T-helper 22 cell (primary cell): ENCODE data around the gene COL1A2.

ENCODE experiments used
- DNase-seq: peaks from one replicate; pipeline ENCODE4 v3.0.0-alpha.2; 2020; ENCODE audit warnings: low read depth

The COL1A2 gene

DNA sequence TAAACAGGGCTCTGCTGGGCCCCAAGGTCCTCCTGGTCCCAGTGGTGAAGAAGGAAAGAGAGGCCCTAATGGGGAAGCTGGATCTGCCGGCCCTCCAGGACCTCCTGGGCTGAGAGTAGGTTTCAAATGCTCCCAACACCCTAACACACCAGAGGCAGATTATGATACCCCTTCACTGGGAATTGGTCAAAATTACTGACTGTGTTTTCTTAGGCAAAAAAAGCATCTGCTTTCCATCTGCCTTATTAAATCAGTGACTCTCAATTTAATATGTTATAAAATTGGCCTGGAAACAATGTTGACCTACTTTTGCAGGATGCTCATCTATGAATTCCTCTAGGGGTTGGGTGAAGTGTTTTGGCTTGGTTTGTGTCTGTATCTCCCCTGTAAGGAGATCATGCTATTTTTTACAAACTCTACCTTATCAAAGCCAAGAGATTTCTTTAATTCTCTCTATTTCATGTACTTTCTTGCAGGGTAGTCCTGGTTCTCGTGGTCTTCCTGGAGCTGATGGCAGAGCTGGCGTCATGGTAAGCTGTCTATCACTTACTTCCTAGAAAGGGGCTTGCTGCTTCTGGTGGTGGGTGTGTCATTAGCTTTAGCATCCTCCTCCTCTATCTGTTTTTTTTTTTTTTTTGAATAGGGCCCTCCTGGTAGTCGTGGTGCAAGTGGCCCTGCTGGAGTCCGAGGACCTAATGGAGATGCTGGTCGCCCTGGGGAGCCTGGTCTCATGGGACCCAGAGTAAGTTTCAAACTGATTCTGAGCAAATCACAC lies 15.9 kb downstream of the COL1A2 start:
- DNase-seq = no peak

GRCh38 chr7:94411188-94411466 lies 16.4 kb downstream of the COL1A2 start:
- no peak for DNase-seq

- no peak for DNase-seq
These were observed 18.1 kb downstream of the COL1A2 start for GRCh38 chr7:94412762-94413322.

DNA sequence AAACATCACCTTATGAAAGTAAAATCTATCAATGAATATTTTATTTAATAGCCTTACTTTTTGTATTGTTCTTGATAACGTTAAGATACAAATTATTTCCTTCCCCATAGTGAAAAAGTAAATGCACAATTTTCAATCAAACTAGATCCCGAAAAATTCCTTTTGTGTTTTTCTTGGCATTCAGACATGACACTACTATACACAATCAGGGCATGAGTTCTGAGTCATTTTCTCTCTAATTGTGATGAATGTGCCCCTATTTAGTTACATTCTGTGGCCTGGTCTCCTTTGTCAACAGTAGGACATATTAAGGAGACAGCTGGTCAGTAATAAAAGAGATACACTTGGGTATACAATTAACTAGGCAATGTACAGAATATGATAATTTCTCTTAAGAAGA lies 19.8 kb downstream of the COL1A2 start:
- no peak for DNase-seq

DNA sequence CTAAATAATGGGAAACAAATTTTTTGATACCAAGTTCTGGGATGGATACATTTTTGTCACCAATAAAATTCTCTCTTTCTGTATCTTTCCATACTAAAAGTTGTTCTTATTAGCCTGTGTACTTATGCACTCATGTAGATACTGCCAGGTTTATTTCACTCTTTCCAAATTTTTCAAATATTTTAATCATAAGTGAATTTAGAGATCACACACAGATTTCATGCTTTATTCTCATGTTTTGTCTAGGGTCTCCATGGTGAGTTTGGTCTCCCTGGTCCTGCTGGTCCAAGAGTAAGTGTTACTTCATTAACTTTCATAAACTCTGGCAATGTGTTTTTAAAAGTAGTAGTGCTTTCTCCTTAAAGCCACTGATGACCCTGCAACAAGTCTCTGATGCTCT lies 20.3 kb downstream of the COL1A2 start:
- DNase-seq = no peak

DNA sequence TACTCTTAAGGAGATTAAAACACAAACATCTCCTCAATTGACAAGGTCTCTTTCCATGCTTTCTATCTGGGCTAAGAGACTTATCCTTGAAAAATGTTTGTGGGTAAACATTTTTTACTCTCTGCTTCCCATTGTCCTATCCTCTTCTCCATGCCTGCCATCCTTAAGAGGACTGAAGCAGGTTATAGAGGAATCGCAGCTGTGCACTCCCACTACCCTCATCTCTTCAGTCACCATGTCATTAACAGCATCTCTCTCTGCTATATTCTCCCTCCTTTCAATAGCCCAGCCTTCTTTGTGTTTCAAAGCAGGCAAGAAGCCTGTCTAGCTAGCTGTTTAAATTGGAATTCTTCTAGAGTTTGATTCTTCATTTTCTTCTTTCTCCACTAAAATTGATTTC lies 22.6 kb downstream of the COL1A2 start:
- DNase-seq = no peak

GRCh38 chr7:94417901-94418300 lies 23.2 kb downstream of the COL1A2 start:
- DNase-seq = no peak

DNA sequence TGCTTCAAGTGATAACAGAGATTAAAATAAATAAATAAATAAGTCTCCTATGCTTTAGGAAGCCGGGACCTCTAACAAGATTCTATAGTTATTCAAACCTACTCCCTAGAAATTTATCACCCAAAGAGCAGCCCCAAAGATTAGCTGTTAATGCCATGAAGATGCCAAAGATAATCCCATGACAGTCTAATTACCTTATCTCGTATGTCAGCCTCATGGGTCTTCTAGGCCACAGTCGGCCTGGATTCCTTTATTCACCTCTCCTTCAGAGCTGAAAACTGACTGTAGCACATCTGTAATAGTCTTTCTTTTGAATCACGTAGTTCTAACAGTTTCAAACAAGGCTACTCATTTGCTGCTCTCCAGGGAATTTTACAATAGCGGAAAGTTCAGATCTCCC lies 24.2 kb downstream of the COL1A2 start:
- DNase-seq = no peak

- DNase-seq = no peak
These were observed 25.6 kb downstream of the COL1A2 start for GRCh38 chr7:94420328-94420727.

DNA sequence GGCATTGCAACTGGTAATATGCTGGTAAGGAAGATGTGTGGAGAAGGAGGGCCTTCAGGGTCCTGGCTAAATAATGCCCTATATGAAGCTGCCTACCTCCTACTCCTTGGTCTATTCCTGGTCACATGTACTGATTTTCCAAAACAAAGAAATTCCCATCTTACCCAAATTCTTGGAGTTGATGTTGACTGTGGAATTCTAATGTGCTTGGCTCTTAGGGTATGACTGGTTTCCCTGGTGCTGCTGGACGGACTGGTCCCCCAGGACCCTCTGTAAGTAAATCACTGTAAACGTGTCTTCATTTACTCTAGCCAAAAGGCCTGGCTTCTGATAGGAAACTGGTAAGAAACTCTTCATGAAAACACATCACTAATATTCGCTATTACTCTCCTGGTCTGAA lies 27.0 kb downstream of the COL1A2 start:
- DNase-seq = no peak

DNA sequence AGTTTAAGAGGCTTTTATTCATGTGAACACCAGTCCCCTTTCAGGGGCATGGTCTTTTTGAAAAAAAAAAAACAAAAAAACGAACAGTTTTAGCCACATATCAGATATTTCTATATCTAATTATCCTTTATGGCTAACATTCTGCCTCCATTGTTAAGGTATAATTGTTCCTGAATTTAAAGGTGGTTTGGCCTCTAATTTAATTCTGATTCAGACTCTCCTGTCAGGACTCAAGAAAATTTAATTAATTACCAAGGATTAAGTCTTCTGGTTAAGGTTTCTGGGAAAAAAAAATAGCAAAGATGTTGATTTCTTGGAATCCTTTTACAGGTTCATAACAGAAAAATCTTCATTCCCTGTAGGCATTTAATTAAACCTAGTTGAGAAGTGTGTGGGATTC lies 27.4 kb downstream of the COL1A2 start:
- DNase-seq = no peak

DNA sequence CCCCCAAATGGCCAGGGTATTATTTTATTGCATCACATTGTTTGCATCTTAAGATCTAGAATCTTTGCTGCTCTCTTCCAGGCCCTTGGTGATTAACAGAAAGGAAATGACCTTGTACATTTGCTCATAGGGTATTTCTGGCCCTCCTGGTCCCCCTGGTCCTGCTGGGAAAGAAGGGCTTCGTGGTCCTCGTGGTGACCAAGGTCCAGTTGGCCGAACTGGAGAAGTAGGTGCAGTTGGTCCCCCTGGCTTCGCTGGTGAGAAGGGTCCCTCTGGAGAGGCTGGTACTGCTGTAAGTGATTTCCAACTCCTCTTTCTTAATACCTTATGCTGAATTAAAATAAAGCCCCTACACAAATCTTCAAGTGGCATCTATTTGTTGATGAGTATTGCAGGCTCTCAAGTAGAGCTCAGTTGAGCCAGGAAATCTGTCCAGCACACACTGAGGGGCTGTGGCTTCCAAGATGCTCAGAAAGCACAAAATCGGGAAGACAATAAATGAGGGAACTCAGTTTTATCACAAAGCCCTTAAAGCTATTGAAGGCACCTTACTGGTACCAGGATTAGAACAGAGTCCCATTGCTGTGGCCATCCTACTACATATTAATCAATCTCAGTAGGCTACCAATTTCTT lies 28.2 kb downstream of the COL1A2 start:
- DNase-seq = no peak

GRCh38 chr7:94423863-94424735 lies 29.4 kb downstream of the COL1A2 start:
- no peak for DNase-seq

DNA sequence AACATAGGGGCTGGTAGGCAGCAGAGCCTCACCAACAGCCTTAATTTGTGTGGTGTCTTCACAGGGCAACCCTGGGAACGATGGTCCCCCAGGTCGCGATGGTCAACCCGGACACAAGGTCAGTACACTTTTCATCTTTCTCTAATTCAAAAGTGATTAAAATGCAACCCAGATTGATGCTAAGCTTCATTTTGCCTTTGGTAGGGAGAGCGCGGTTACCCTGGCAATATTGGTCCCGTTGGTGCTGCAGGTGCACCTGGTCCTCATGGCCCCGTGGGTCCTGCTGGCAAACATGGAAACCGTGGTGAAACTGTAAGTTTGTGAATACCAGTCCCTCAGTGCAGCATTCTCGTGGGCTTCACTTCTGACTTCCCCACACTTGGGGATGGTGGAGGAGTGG lies 30.9 kb downstream of the COL1A2 start:
- DNase-seq = no peak

GRCh38 chr7:94426980-94427875 lies 32.5 kb downstream of the COL1A2 start:
- no peak for DNase-seq

DNA sequence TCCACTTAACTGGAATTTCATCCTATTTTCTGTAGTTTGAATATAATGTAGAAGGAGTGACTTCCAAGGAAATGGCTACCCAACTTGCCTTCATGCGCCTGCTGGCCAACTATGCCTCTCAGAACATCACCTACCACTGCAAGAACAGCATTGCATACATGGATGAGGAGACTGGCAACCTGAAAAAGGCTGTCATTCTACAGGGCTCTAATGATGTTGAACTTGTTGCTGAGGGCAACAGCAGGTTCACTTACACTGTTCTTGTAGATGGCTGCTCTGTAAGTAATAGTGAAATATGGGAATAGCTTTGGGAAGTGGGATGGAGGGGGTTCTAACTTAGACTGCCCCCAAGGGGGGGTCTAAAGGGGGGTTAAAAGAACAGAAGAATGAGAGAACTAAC lies 34.5 kb downstream of the COL1A2 start:
- no peak for DNase-seq

DNA sequence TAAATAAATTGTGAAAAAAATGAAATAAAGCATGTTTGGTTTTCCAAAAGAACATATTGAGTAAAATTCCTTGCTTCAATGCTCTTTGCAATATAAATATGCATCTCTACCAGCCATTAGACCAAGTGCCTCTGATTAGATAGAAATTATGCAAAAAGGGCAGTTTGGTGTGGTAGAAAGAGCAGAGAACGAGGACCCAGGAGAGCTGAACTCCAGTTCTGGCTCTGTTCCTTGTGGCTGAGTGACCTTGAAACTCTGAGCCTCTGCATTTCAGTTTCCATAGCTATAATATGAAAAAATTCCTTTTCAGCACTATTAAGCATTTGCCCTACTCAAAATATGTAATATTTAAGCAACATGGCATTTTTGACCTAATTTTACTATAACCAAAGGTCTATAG lies 36.5 kb downstream of the COL1A2 start:
- no peak for DNase-seq

GRCh38 chr7:94431619-94432280 lies 37.1 kb downstream of the COL1A2 start:
- no peak for DNase-seq

DNA sequence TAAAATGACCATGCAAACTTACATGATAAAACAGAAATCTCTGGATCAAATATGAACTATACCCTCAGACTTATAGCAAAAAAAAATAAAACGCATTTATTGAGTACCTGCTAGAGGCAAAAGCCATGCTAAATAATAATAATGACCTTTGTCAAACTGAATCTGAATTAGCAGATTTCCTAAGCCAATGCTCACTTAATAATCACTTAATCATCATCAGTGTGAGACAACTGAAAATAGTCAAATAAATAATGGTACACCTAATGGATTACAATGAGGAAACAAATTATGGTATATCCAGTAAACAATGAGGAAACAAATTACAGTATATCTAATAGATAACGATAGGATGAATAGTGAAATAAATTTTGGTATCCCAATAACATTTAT lies 37.6 kb downstream of the COL1A2 start:
- no peak for DNase-seq

- no peak for DNase-seq
These were observed 38.1 kb downstream of the COL1A2 start for GRCh38 chr7:94432817-94433216.

GRCh38 chr7:94433224-94433623 lies 38.5 kb downstream of the COL1A2 start:
- DNase-seq = no peak
